ENCODE results near the gene LAMTOR5. TPM values are rescaled to one million over a fixed set of nuclear protein-coding genes. Genes with fewer than 3 reads are reported as not detected.
"Not testable (repeated sequence)": the region's sequence is repeated elsewhere in the genome, so short reads cannot be mapped to it uniquely, and the experiment has no call there.

LAMTOR5 gene
- total RNA-seq, 4 donors from 2014 or later = 94.4 to 130 (median 116) TPM

GRCh38 chr1:110449661-110450651 lies 42.5 kb upstream of the LAMTOR5 start:
- no peak for ATAC-seq (ENCODE audit: low FRiP score)
- TF ChIP-seq, protein P1, sequence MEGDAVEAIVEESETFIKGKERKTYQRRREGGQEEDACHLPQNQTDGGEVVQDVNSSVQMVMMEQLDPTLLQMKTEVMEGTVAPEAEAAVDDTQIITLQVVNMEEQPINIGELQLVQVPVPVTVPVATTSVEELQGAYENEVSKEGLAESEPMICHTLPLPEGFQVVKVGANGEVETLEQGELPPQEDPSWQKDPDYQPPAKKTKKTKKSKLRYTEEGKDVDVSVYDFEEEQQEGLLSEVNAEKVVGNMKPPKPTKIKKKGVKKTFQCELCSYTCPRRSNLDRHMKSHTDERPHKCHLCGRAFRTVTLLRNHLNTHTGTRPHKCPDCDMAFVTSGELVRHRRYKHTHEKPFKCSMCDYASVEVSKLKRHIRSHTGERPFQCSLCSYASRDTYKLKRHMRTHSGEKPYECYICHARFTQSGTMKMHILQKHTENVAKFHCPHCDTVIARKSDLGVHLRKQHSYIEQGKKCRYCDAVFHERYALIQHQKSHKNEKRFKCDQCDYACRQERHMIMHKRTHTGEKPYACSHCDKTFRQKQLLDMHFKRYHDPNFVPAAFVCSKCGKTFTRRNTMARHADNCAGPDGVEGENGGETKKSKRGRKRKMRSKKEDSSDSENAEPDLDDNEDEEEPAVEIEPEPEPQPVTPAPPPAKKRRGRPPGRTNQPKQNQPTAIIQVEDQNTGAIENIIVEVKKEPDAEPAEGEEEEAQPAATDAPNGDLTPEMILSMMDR (IDR thresholded peaks at IDR 0.05) = no peak
- no peak for DNase-seq (ENCODE audit: low spot score)

DNA sequence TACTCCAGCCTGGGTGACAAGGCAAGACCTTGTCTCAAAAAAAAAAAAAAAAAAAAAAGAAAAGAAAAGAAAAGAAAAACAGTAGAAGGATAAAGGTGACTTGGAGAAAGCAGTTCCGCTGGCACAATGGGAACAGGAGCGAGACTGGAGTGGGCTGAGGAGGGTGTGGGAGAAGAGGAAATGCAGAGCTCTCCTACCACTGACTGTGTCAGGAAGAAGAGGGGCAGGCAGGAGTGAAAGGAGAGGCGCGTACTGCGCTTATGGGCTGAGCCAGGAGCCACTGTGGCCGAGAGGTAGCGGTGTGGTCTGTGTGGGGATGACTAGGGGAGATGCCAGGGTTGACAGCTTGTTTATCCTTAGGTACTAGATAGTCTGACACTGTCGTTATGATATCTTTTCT lies 37.1 kb upstream of the LAMTOR5 start:
- ATAC-seq (ENCODE audit: low FRiP score) (no peak), DNase-seq (ENCODE audit: low spot score) (no peak)
- TF ChIP-seq, protein P1 (IDR thresholded peaks at IDR 0.05) = no peak

GRCh38 chr1:110443451-110443850 lies 36.0 kb upstream of the LAMTOR5 start:
- DNase-seq (ENCODE audit: low spot score) = no peak
- TF ChIP-seq, protein P1 (IDR thresholded peaks at IDR 0.05) = no peak
- no peak for ATAC-seq (ENCODE audit: low FRiP score)

DNA sequence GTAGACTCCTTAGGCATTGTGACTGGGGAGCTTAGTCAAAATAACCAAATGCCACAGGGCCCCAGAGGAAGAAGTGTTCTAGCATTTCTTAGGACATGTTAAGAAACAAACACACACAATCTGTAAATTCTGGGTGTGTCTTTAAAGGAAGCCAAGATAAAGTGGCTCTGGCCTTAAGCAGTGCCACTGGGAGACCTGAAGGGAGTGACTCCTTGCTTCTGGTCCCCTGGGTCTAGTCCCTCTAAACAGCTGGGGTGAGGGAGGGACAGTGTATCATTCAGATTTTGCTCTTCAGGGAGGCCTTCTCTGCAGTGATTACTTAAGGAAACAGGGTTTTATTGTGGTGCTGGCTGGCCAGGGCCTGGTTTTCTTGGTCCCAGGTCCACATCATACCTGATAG lies 34.4 kb upstream of the LAMTOR5 start:
- DNase-seq (ENCODE audit: low spot score) (no peak), ATAC-seq (ENCODE audit: low FRiP score) (no peak)

DNA sequence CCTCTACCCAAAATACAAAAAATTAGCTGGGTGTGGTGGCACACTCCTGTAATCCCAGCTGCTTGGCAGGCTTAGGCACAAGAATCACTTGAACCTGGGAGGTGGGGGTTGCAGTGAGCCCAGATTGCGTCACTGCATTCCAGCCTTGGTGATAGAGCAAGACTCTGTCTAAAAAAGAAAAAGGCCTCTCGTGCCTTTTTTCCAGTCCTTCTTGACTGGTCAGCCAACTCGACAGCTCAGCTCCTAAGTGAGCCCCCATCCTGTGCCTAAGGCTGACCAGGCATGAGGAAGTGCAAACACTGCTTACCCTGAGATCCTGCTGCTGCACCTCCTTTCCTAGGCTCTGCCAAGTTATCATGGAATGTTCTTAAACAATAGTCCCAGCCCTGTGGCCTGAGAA lies 33.4 kb upstream of the LAMTOR5 start:
- no peak for DNase-seq (ENCODE audit: low spot score)
- TF ChIP-seq, protein P1 (IDR thresholded peaks at IDR 0.05) = no peak
- ATAC-seq (ENCODE audit: low FRiP score) = peak; percentile 60

More for the DNA sequence above, 34.4 kb upstream of the LAMTOR5 start:
- TF ChIP-seq, protein P1 (IDR thresholded peaks at IDR 0.05) = no peak

GRCh38 chr1:110439873-110440272 lies 32.4 kb upstream of the LAMTOR5 start:
- ATAC-seq (ENCODE audit: low FRiP score); DNase-seq (ENCODE audit: low spot score): not testable (repeated sequence)

DNA sequence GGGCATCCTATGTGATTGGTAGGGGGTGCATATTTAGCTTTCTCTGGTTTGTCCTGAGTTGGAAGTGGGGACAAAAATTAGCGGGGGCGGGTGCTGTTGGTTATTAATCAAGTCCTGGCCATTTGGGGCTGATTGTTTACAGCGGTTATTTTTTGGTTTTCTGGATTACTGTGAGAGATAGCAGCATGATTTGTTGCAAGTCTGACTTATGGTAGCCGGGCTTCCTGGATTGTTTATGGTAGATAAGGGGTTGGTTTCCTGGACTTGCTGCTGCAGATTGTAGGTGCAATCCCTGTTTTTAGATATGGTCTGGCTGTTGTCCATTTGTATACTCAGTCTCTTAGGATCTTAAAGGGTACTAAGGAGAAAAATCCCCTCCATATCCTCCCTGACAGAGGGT lies 31.4 kb upstream of the LAMTOR5 start:
- DNase-seq (ENCODE audit: low spot score) = no peak
- TF ChIP-seq, protein P1 (IDR thresholded peaks at IDR 0.05) = no peak
- ATAC-seq (ENCODE audit: low FRiP score) = no peak

DNA sequence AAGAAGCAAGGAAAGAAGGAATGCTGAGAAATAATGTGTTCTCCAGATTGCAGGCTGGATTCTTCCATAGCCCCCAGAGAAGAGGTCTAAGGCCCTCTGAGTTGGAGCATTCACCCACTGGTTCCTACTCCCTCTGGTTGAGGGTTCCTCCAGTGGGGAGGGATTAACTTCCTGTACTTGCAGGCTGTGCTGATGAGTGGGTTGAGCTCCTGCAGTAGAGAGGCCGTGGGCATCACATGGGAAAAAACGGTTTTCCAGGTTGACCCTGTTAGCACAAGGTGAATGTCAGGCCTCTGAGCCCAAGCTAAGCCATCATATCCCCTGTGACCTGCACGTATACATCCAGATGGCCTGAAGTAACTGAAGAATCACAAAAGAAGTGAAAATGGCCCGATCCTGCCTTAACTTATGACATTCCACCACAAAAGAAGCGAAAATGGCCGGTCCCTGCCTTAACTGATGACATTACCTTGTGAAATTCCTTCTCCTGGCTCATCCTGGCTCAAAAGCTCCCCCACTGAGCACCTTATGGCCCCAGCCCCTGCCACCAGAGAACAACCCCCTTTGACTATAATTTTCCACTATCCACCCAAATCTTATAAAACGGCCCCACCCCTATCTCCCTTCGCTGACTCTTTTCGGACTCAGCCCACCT lies 30.3 kb upstream of the LAMTOR5 start:
- not testable (repeated sequence) for ATAC-seq (ENCODE audit: low FRiP score); DNase-seq (ENCODE audit: low spot score)

Measured in omental fat pad (tissue), 4 donors.